GM19238 (cell line): Measurements from ENCODE around the gene WDR37.
"Not testable (repeated sequence)": the region's sequence is repeated elsewhere in the genome, so short reads cannot be mapped to it uniquely, and the experiment has no call there.

ENCODE experiments used
- DNase-seq: peaks from one replicate; pipeline ENCODE4 v3.0.0; 2011; ENCODE audit warnings: low spot score; ENCODE audit not compliant: insufficient read length

The WDR37 gene

DNA sequence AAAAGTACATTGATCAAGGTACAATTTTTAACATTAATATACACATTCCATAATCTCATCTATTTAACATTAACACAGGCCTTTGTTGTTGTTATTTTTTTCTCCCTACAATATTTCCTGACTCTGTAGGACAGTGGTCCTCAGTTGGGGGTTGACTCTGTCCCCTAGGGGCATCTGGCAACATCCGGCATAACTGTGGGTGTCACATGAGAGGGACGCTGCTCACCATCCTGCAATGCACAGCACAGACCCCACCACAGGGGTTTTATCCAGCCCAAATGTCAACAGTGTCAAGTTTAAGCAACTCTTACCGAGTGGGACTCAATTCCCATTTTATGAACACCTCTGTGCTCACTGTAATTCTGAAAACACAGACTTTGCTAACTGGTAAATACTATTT, 16.1 kb upstream of the WDR37 start:
- no peak for DNase-seq

DNA sequence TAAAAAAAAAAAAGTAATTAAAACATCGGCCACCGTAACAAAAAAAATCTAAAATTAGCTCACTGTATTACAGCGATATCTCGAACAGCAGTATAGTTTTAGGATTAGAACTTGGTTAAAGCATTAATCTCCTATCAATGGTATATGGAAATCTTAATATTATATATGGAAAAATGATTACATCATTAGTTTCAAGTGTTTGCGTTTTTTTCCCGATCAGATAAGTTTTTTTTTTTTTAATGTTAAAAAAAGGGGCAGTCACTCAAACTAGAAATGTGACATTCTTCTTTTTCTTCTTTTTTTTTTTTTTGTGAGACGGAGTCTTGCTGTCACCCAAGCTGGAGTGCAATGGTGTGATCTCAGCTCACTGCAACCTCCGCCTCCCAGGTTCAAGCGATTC, 14.7 kb upstream of the WDR37 start:
- no peak for DNase-seq

DNA sequence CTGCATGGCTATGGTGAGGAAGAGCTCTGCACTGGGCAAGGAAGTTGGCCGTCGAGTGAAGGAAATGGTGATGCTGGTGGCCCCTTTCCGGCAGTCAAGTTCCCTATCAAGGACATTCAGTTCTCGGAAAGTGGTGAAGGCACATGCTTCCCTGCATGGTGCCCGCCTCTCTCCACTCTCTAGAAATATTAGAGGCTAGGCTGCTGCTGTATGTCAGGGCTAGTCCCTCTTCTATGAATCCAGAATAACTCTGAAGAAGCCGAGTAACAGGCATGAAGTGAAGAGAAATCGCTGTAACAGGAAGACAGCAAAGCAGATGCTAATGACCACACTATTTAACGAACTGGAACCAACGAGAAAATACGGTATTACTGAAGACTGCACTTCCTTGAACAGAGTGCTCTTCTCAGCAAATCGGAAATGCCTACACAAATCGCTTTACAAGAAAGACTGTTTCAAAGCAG, 12.6 kb upstream of the WDR37 start:
- DNase-seq: peak; percentile 22

DNA sequence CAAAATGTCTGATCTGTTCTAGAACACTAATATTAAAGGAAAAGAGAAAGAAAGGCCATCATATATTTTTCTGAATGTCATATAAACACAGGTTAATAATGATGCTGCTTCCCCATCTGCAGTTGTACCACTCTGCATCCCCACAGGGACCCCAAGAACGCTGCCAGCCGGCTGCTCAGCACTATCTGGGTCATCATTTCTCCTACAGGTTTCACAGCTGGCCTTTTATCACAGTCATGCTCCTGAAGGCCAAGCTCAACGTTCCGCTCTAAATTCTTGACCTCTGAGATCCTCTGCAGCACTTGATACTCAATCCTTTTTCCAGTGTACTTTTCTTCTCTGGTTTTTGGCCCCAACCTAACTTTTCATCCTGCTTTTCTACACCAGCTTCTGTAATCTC, 12.0 kb upstream of the WDR37 start:
- no peak for DNase-seq

DNA sequence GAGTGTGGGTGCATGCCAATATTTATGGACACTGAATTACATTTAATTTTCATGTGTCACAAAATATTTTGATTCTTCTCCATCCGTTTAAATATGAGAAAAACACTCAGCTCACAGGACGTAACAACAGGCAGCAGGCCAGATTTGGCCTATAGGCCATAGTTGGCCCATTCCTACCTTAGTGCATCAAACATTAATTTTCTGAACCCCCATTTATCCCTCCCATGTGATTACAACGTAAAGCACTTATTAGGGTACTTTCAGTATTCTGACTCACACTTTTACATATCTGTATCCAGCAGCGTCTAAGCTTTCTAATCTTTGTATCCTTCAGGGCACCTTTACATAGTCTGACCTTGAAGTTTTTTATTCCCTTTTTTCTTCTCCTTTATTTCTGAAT, 11.2 kb upstream of the WDR37 start:
- DNase-seq: no peak

DNA sequence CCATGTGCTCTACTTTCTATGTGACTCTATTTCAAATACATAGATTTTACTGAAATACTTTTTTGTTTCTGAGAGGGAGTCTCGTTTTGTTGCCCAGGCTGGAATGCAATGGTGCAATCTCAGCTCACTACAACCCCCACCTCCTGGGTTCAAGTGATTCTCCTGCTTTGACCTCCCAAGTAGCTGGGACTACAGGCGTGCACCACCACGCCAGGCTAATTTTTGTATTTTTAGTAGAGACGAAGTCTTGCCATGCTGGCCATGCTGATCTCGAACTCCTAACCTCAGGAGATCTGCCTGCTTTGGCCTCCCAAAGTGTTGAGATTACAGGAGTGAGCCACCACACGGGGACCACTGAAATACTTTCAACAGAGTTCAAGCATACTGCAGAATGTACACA, 10.8 kb upstream of the WDR37 start:
- DNase-seq: no peak

DNA sequence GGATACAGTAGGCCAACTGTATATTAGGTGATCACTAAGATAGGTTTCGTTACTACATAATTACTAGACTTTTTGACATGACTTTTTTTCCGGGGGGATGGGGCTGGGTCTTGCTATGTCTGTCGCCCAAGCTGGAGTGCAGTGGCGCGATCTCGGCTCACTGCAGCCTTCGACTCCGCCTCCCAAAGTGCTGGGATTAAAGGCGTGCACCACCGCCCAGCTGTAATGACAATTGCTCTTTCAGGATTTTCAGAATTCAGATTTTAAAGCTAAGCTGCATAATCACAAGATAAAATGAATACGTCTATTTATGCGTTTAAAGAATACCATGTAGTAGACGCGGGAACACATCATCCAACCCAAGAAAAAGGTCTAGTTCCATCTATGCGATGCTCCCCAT, 8.2 kb upstream of the WDR37 start:
- DNase-seq: no peak

DNA sequence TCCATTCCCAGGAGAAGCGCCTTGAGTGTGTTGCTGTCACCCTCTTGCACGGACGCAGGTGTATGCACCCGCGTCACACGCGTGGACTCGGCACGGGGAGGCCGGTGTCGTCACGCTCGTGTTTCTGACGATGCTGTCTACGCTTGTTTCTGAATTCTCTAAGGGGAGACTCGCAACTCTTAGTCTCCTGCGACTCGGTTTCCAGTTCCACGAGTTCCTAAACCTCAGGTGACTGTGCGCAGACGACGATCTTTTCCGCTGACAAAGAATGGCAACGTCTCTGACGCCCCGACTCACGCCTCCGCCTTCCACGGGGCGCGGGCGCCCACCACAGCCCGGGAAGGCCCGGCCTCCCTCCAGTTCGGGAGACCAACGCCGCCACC, 7.8 kb upstream of the WDR37 start:
- DNase-seq: no peak

DNA sequence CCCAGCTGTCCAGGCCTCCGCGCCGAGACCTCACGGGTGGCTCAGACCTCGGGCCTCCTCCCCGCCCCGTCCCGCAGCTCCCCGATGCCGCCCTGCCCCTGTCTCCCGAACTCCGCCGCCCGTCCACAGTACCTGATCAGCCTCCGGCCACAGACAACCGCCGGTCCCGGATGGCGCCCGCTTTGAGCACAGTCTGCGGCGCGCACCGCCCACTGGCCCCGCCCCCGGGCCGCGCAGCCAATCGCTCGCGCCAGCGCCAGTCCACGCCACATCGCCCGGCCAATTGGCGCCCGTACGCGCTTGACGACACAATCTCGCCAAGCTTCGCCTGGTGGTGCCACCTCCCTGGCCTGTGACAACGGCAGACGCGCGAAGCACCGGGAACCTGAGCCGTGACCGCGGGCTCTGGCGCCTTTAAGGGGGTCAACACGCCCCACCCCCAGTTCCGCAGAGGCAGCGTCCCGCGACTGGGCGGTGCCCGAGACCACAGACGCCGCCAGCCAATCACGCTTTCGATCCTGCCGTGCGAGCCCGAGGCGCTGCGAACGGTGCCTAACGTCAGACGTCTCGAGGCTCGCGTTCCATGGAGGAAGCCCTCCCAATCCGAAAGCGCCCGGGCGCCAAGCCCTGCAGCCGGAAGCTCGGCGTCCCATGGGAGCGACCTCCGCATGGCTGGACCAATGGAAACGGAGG, 7.3 kb upstream of the WDR37 start, which contains the start of gene IDI1:
Gene IDI1, minus strand, starts transcription at position 388 of the 693 bp plus-strand sequence. Its CDS starts 116 bp downstream, at position 272.
- DNase-seq: peak; percentile 90

DNA sequence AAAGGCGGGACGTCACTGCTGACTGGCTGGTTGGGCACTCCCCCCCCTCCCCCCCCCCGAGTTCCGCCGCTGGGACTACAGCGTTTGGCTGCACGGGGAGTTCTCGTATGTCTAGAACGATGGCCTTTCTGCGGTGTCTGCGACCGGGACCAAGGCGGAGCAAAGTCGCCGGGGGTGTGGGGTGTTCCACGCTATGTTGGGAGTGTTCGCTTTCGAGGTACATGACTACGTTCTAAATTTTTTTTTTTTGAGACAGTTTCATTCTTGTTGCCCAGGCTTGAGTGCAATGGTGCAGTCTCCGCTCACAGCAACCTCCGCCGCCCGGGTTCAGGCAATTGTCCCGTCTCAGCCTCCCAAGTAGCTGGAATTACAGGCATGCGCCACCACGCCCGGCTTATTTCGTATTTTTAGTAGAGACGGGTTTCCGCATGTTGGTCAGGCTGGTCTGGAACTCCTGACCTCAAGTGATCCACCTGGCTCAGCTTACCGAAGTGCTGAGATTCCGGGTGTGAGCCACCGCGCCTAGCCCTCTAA, 6.7 kb upstream of the WDR37 start:
- no peak for DNase-seq

DNA sequence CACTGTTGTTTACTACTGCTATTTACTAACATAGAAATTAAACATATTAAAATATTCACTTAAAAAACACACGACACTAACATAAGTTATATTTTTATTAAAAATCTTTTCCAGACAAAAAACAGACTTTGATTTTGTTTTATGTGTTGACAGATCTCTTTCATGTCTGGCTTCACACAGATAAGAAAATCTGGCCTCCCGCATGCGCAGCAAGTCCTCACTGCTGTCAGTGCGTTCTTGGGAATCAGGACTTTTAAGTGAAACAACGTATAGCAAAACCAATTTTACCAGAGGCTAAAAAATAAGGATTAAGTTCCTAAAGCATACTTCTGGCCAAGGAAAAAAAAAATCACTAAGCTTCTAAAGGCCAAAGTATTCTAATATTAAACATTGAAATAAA, 6.0 kb upstream of the WDR37 start:
- DNase-seq: no peak

DNA sequence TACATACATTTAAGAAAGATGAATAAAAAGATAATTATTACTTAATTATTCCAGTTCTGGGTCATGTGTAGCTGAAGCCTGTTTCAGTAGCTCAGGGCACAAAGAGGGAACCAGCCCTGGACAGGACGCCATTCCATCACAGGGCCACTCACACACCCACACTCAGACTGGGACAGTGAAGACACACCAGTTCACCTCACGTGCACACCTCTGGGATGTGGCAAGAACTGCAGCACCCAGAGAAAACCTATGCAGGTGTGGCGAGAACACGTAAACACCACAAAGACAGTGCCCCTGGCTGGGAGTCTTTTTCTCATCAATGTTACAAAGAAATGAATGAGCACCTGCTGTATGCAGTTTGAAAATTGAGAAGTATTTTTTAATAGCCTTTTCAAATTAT, 5.6 kb upstream of the WDR37 start:
- no peak for DNase-seq

DNA sequence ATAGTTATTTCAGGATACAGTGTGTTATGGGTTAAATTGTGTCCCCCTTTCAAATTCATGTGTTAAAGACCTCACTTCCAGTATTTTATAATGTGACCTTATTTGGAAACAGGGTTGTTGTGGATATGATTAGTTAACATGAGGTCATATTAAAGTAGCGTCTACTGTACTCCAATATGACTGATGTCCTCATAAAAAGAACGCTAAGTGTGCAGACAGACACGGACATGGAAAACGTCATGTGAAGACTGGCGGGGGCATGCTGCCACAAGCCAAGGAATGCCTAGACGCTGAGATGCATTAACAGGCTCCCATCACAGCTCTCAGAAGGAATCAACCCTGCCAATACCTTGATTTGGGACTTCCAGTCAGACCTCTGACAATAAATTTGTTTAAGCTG, 1.5 kb upstream of the WDR37 start:
- DNase-seq: no peak

DNA sequence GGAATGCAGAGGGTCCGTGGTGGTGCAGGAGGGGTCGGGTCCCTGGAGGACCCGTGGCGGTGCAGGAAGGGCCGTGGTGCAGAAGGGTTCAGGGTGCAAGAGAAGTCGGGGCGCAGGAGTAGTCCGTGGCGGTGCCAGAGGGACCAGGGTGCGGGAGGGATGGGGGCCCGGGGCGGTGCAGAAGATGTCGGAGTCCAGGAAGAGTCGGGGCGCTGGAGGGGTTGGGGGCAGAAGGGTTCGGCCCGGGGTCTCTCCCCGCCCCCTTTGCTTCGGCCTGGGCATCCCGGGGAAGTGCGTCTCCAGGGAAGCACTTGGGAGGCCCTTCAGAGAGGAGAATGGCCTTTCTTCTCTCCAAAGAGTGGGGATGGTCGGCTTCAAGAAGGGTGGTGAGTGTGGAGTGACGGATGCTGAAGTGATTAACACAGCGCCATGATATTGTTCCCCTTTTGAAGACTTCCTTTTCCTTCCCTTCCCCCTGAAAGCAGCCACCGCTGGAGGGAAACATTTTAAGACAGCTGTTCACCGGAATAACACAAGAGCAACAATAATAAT, 997 bp downstream of the WDR37 start:
- peak; percentile 22 for DNase-seq

DNA sequence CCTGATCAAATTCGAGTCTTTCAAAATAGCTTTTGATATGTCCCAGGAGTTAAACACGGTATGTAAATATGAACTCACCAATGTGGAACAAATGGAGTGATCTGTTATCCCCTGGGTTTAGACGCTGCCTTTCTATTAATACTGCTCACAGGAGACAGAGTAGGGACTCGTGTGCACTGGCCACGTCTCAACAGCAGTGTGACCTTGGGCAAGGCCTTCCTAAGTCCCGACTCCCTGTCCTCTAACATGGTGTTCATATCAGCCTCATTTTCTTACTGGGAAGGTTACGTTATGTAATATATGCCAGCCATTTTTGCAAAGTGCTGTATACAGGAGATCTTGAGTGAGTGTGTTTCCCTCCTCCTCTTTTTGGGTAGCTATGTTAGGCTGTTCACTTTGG, 1.8 kb downstream of the WDR37 start:
- DNase-seq: no peak

DNA sequence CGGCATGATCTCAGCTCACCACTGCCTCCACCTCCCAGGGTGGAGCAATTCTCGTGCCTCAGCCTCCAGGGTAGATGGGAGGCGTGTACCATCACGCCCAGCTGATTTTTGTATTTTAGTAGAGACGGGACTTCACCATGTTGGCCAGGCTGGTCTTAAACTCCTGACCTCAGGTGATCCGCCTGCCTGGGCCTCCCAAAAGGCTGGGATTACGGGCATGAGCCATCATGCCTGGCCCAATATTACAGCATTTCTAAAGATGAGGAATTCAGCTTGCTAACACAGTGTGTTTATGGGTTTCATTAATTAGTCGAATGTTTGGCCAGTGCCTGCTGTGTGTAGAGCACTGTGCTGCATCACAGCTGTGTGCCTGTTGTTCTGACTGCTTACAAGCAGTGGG, 3.7 kb downstream of the WDR37 start:
- DNase-seq: no peak

DNA sequence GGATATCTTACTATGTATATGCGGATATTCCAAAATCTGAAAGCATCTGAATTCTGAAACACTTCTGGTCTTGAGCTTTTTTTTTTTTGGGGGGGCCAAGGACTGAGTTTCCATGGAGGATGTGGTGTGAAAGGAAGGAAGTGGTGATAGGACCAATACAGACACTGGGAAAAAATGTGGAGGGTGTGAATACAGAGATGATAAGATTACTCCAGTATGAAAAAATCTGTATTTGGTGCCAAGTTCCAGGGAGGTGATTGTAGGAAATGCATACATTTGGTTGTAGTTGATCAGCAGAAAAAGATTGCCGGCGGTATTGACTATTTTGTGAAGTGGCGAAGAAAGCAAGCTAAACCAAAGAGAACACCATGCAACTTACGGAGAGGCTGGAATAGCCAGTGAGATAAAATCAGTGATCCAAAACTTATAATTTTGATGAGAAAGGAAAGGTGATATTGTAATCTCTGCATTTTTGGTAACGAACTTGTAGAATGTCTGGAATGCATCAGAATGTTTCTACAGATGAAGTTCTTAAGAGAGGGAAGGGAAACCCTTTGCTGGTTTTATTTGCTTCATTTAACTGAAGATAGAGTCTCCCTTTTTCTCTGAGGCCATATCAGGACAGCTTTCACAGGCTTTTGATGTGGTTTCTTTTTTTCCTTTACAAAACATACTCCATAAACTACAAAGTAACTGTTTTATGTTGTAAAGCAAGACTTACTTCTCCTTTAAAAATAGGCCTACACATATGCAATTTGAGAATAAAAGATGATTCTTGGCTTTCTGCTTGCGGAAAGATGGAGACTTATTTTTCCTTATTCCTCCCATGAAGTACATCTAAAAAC, 6.0 kb downstream of the WDR37 start:
- DNase-seq: no peak

DNA sequence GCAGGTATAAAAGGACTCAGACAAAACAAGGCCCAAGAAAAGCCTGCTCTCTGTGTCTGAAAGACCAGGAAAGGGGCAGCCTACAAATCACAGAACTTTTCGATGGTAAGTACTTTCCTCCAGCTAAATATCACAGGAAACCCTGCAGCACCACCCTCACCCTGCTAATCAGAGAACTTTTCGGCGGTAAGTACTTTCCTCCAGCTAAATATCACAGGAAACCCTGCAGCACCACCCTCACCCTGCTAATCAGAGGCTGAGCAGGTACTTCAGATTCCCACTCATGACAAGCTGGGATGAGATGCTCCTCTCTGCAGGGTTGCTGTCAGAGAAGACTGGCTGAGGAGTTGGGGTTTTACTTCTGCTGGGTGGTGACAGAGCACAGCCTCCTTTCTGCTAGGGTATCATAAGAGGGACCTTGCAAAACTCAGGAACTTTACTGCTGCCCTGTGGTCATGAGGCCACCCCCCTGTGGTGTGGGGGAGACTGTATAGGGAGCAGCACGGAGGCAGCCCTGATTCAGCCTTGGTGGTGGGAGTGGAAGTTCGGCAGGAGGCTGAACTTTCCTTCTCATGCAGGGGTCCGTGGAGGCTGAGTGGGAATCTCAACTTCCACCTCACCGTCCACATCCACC, 7.2 kb downstream of the WDR37 start:
- no peak for DNase-seq

DNA sequence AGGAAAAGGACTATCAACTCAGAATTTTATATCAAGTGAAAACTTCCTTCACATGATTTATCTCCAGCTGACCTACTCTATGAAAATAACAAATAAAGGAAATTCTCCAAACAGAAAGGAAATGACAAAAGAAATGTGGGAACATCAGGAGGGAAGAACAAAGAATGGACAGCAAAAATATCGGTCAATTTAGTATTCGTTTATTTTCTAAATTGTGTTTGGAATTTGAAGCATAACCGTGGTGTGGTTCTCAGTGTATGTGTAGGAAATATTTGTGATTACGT, 8.7 kb downstream of the WDR37 start:
- no peak for DNase-seq

DNA sequence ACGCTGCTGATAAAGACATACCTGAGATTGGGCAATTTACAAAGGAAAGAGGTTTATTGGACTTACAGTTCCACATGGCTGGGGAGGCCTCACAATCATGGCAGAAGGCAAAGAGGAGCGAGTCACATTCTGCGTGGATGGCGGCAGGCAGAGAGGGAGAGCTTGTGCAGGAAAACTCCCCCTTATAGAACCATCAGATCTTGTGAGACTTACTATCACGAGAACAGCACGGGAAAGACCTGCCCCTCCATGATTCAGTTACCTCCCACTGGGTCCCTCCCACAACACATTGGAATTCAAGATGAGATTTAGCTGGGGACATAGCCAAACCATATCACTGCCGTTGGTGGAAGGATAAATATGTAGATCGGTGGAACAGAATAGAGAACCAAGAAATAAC, 10.5 kb downstream of the WDR37 start:
- DNase-seq: not testable (repeated sequence)

DNA sequence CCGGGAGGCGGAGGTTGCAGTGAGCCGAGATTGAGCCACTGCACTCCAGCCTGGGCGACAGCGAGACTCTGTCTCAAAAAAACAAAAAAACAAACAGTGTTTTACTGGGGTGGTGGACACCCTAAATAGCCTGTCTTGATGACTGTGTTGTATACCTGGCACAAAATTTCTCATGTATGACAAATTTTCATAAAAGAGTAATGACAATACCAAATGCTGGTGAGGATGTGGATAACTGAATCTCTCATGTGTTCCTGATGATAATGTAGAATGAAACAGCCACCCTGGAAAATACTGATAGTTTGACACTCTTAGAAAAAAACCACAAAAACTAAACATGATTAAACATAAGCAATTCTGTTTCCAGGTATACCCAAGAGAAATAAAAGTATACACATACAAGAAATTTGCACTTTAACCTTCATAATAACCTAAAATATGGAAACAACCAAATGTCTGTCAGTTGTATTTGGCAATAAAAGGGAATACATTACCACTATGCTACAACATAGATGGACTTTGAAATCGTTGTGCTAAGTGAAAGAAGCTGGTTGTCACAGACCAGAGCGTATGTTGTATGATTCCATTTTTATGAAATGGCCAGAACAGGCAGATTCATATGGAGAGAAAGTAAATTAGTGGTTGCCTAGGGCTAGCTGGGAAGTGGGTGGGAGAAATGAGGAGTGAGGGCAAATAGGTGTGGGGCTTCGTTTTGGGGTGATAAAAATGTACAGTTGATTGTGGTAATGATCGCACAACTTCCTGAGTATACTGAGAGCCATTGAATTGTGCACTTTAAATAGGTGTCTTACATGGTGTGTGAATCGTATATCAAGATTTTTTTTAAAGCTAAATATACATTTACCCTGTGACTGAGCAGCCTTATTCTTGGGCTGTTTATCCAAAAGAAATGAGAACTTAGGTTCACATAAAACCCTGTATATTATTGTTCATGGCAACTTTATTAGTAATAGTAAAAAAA, 12.5 kb downstream of the WDR37 start:
- no peak for DNase-seq
